ENCODE results near the gene SFXN3. TPM values are rescaled to one million over a fixed set of nuclear protein-coding genes. Genes with fewer than 3 reads are reported as not detected.

Gene SFXN3
- total and polyA plus RNA-seq, 2 of the 8 experiments (the other 6 are each of a cell fraction or from before 2014, with no cell fraction given): 2.6 to 2.8 TPM

DNA sequence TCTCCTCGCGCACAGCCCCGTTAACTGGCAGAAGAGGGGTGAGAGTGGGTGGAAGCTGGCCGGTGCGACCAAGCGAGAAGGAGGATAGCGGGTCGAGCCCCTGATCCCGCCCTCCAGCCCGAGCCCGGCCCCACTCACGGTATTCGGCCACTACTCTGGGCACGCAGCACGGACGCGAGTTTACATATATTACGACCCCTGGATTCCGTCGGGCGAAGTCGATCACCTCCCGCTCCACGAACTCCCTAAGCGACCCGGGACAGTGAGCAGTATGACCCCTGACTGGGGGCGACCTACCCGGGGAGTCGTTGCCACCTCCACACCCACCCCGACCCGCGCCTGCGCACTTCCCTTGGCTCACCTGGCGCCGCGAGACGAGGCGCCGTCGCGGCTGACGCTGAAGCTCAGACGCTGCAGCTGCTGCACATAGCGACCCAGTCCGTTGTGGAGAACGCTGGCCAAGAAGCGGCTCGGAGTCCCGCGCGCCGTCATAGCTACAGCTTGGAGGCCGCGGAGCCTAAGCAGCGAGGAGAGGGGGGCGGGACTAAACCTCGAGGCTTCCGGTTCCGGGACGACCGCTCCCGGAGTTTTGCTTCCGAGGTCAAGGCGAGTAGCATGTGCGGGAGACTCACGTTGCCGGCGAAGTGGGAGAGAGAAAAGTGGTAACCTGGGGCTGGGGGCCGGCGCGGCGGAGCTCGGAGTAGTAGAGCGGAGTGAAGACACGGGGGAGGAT is 43.9 kb upstream of the SFXN3 start, which contains the start of the genes MRPL43 and TWNK (continued):
- TF ChIP-seq RAD21 (IDR thresholded peaks at IDR 0.05 in 1 of 2, conservative IDR thresholded peaks at IDR 0.05 in 1 of 2; ENCODE audit: low read depth in 2 of 2, low read length in 2 of 2): no peak
- no peak for TF ChIP-seq CHD1 (IDR thresholded peaks at IDR 0.05; ENCODE audit: low read depth, low read length)
- TF ChIP-seq ASH2L (IDR thresholded peaks at IDR 0.05; ENCODE audit: low read length): peak; percentile 84
- TF ChIP-seq BRCA1 (IDR thresholded peaks at IDR 0.05; ENCODE audit: low read depth, low read length): no peak
- no peak for TF ChIP-seq FOSL1 (IDR thresholded peaks at IDR 0.05; ENCODE audit: insufficient read depth, low read depth, low read length)
- TF ChIP-seq CREB1 (IDR thresholded peaks at IDR 0.05): no peak; the same call in none of the 2 replicates
- no peak for TF ChIP-seq SRF (IDR thresholded peaks at IDR 0.05; ENCODE audit: low read depth, low read length)
- no peak for TF ChIP-seq TCF12 (IDR thresholded peaks at IDR 0.05; ENCODE audit: low read depth, low read length)
- TF ChIP-seq JUN (IDR thresholded peaks at IDR 0.05; ENCODE audit: low read depth, low read length): no peak
- TF ChIP-seq BACH1 (IDR thresholded peaks at IDR 0.05; ENCODE audit: low read length): no peak
- no peak for TF ChIP-seq CTBP2 (IDR thresholded peaks at IDR 0.05; ENCODE audit: borderline replicate concordance, insufficient read depth, insufficient read length, low read length)
- TF ChIP-seq POU5F1 (IDR thresholded peaks at IDR 0.05; ENCODE audit: low read depth, low read length): no peak
- TF ChIP-seq, protein P1, sequence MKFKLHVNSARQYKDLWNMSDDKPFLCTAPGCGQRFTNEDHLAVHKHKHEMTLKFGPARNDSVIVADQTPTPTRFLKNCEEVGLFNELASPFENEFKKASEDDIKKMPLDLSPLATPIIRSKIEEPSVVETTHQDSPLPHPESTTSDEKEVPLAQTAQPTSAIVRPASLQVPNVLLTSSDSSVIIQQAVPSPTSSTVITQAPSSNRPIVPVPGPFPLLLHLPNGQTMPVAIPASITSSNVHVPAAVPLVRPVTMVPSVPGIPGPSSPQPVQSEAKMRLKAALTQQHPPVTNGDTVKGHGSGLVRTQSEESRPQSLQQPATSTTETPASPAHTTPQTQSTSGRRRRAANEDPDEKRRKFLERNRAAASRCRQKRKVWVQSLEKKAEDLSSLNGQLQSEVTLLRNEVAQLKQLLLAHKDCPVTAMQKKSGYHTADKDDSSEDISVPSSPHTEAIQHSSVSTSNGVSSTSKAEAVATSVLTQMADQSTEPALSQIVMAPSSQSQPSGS (IDR thresholded peaks at IDR 0.05; ENCODE audit: low read length): no peak
- no peak for TF ChIP-seq SUZ12 (IDR thresholded peaks at IDR 0.05; ENCODE audit: low read length)
- TF ChIP-seq, protein P2, sequence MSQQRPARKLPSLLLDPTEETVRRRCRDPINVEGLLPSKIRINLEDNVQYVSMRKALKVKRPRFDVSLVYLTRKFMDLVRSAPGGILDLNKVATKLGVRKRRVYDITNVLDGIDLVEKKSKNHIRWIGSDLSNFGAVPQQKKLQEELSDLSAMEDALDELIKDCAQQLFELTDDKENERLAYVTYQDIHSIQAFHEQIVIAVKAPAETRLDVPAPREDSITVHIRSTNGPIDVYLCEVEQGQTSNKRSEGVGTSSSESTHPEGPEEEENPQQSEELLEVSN (IDR thresholded peaks at IDR 0.05): peak; percentile 82
- no peak for TF ChIP-seq EGR1 (IDR thresholded peaks at IDR 0.05; ENCODE audit: borderline replicate concordance, low read depth, low read length)
- TF ChIP-seq EZH2 (IDR thresholded peaks at IDR 0.05; ENCODE audit: low read depth, low read length, severe bottlenecking): no peak
- TF ChIP-seq TAF1 (IDR thresholded peaks at IDR 0.05; ENCODE audit: low read depth, low read length): peak; percentile 81

All from H1 (cell line).